ENCODE data around the gene SORCS2.

Gene SORCS2

DNA sequence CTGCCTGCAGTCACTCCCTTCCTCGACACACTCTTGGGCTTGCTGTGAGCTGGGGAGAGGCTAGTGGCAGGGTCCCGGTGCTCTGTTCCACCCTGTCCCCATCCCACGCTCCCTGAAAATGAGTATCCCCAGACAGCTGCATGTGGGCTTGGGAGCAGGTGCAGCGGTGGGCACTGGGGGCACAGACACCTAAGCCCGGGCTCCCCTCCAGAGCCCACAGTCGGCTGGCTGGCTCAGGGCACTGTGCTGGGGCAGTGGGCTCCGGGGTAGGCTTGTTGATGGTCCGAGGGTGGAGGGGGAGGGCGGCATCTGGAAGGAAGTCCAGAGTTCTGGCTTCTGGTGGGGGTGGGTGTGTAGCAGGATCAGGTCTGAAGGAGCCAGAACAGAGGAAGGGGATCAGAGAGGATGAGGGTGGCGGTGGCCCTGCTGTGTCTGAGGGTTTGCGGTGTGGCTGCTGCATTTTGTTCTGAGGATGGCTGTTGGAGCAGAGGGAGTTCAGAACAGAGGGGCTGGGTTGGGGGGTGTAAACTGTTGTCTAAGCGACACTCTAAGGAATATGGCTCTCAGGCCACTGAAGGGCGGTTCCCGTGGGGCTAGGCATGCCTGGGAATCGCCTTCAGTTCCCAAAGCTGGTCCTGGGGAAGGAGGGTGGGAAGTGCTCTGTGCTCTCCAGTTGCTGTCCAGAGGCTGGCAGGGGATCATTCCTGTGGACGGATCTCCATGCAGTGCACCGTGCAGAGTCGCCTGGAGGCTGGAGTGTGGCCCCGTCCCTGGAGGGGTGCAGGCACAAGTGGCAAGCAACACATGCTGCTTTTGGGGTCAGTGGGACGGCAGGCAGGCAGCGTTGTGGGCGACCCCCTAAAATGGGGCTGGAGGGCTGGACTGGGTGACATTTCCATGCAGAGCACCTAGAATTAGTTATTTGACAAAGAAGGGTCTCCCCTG is 114.0 kb downstream of the SORCS2 start:
- no peak overlapping the region for H3K4me3 ChIP-seq (ENCODE audit: low read length)
- no peak for DNase-seq (ENCODE audit: low read depth, low spot score)

DNA sequence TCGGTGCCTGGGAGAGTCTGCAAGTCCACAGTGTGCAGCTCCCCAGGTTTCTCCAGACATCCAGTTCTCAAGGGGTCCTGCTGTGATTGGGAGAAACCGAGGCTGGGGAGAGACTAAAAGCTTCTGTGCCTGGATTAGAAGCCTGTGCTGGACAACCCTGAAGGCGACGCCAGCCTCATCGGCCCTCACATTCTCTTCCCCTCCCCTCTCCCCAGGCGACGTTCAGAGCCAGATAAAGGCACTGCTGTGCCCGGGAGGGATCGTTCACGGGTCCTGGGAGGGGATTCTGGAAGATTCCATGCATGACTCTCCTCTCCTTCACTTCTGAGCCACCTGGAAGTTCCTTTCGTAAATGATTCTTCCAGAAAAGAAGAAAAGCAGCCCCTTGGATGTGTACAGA is 114.6 kb downstream of the SORCS2 start:
- DNase-seq (ENCODE audit: low read depth, low spot score), result no peak
- H3K4me3 ChIP-seq (ENCODE audit: low read length), result no peak overlapping the region

DNA sequence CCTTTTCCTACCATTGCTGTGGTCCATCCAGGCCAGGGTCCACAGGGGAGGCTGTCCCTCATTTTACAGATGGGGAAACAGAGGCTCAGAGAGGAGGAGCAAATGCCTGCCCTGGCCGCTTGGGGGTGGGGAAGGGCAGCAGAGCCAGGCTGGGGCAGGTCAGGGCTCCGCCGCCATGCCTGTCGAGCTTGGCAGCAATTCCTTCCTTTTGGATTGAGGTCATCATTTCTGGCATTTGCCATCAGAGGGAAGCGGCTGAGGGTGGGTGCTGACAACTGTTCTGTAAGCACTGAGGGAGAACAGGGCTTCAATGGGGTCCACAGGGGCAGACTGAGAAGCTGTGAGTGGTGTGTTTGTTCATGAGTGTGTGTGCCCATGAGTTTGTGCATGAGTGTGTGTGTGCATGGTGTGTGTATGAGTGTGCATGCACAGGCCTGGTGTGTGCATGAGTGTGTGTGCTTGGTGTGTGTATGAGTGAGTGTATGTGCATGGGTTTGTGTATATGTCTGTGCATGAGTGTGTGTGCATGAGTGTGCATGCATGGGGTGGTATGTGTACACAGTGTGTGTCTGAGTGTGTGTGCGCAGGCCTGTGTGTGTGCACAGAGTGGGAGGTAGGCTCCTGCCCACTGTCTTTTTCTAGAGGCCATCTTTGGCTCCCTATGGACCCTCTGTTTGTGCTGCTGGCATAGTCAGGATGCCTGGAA is 115.2 kb downstream of the SORCS2 start:
- no peak for DNase-seq (ENCODE audit: low read depth, low spot score)
- H3K4me3 ChIP-seq (ENCODE audit: low read length), result no peak overlapping the region

DNA sequence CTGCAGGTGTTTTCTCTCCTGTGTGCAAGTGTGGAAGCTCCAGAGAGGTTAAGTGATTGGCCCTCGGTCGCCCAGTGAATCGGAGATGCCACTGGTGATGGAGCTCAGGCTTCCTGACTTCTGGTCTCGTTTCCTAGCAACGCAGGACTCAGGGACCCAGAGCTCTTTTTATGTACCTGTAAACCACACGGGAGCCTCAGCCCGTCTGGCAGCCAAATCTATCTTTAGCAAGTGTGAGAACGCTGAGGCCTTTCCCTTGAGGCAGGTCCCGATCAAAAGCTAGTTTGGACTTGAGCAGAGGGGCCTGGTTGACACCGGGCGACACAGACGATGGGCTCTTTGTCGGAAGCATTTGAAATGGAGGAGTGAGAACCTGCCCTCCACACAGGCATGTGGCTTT is 116.8 kb downstream of the SORCS2 start:
- H3K4me3 ChIP-seq (ENCODE audit: low read length), result no peak overlapping the region
- DNase-seq (ENCODE audit: low read depth, low spot score), result no peak

DNA sequence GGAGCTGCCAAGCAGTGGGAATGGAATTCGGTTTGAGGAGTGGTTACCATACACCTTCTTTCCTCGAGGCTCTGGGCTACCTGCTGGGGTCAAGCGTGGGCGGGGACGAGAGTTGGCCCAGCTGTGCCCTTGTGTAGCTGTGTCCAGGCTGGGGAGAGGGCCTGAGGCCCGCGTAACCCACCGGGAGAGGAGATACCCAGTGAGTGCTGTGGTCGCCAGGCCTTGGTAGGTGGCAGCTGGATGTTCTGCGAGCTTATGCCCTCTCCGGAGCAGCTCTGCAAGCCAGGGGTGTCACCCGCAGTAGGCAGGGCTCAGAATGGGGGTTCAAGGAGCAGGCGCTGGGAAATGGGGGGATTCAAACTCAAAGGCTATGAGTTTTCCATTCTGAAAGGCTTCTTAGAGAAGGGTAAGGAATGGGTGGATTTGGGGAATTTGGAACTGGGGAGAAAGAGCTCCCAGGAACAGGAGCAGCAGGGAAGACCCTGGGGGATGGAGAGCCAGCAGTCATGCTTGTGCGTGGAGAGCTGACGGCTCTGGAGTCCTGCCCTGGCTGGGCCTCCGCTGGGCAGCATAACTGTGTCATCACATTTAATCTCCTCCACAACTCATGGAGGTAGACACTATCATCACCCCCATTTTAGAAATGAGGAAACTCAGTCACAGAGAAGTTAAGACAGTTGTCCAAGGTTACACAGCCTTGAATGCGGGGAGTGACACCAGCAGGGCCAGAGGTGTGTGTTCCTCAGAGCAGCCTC is 117.5 kb downstream of the SORCS2 start:
- H3K4me3 ChIP-seq (ENCODE audit: low read length), result no peak overlapping the region
- no peak for DNase-seq (ENCODE audit: low read depth, low spot score)

DNA sequence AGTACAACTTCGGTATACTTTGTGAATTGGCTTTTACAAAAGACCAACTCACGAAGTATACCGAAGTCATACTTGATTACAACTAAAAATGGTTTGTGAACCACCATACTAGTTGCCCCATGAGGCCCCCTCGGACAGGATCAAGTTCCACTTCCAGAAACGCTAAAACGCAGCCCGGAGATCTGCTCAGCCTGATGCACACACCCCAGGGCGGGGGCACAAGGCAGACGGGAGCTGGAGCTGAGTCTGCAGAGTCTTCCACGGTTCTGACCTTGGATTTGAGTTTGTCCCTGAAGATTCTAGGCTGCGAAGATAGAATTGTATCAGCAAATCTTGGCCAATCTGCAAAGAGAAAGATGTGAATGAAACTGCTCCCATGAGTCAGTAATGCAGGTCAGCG is 118.1 kb downstream of the SORCS2 start:
- DNase-seq (ENCODE audit: low read depth, low spot score), result no peak
- H3K4me3 ChIP-seq (ENCODE audit: low read length), result no peak overlapping the region

DNA sequence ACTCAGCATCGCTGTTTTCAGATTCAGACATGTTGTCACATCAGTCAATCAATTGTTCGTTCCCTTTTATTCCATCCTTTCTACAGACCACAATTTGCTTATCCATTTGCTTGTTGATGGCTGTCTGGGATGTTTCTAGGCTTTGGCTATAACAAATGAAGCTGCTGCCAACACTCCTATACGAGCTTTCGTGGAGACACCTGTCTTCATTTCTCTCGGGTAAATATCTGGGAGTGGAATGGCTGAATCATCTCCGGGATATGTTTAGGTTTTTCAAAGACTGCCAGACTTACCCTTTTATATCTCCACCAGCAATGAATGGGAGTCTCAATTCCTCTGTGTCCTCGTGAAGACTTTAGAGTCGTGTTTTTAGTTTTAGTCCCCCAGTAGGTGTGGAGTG is 118.9 kb downstream of the SORCS2 start:
- no peak for DNase-seq (ENCODE audit: low read depth, low spot score)
- no peak overlapping the region for H3K4me3 ChIP-seq (ENCODE audit: low read length)

DNA sequence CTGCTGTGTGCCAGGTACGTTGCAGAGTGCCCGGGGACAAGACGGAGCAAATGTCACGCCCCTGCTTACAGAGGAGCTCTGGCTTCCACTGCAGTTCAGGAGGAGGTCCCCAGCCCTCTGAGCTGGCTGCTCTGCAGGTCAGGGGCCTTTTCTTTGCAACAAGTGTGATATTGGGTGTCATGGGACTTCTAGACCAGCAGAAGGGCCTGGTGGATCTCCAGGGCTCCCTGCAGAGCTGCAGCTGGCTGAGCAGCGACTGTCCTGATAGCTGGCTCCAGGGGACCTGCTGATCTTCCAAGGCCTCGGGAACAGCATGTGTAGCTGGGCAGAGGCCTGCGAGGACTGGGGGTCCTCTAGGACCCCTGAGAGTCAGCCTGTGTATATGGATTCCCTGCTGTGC is 120.4 kb downstream of the SORCS2 start:
- no peak overlapping the region for H3K4me3 ChIP-seq (ENCODE audit: low read length)
- DNase-seq (ENCODE audit: low read depth, low spot score), result no peak

DNA sequence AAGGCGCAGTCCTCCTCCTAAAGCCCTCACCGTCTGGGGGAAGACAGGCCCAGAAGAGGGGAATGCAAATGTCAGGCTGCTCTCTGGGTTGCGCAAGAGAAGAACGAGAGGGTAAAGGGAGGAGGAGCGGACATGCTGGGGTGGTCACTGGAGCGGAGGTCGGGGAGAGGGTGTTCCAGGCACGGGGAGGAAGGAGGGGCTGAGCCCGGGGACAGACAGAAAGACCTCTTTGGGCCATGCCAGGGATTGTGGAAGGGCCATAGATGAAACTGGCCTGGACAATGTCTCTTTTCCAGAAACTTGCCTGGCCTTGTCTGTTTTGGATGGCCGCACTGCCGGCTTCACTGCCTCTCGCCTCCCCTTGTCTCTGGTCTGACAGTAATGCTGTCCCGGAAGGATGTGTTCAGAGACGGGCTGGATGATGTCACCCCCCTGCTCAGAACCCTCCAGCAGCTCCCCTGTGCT is 121.0 kb downstream of the SORCS2 start:
- H3K4me3 ChIP-seq (ENCODE audit: low read length), result no peak overlapping the region
- DNase-seq (ENCODE audit: low read depth, low spot score), result no peak

DNA sequence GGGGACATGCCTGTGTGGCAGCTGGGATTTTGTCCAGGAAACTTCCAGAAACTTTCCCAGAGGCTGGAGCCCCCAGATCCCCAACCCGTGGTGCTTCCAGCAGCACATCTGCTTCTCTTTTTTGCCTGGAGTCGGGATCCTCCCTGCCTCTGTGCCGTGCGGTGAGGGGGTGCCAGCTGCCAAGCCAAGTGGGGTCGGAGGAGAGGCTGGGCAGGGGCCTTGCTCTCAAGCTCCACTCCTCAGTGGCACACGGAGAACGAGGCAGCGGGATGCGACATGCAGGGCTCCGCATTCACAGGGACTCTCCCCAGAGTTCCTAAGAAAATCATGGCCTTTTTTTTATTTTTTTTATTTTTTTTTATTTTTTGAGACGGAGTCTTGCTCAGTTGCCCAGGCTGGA is 121.7 kb downstream of the SORCS2 start:
- no peak for DNase-seq (ENCODE audit: low read depth, low spot score)
- H3K4me3 ChIP-seq (ENCODE audit: low read length), result no peak overlapping the region

DNA sequence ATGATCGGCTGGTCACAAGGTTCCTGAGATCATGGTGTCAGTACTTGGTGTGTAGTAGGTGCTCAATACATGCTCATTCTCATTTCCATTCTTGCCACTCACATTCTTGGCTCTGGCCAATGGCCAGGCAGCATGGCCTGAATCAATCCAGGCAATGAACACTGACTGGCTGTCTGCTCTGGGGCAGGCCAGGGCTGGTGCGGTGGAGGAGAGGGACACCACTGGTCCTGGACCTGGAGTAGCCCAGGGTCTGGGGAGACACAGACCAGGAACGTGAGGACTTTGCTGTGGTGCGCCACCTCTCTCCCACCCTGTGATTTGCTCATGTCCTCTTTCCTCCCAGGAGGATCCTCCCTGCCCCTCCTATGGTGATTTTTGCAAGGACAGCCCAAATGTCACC is 122.9 kb downstream of the SORCS2 start:
- DNase-seq (ENCODE audit: low read depth, low spot score), result no peak
- H3K4me3 ChIP-seq (ENCODE audit: low read length), result no peak overlapping the region

DNA sequence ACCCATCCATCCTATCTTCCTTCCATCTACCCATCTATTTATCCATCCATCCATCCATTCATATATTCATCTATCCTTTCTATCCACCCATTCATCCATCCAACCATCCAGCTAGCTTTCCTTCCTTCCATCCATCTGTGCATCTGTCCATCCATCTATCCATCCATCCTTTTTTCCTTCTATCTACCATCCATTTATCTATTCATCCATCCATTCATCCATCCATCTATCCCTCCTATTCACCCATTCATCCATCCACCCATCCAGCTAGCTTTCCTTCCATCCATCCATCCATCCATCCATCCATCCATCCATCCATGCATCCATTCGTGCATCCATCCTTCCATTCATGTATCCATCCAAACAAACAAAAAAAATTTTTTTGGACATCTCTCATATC is 123.6 kb downstream of the SORCS2 start:
- H3K4me3 ChIP-seq (ENCODE audit: low read length), result no peak overlapping the region
- no peak for DNase-seq (ENCODE audit: low read depth, low spot score)

DNA sequence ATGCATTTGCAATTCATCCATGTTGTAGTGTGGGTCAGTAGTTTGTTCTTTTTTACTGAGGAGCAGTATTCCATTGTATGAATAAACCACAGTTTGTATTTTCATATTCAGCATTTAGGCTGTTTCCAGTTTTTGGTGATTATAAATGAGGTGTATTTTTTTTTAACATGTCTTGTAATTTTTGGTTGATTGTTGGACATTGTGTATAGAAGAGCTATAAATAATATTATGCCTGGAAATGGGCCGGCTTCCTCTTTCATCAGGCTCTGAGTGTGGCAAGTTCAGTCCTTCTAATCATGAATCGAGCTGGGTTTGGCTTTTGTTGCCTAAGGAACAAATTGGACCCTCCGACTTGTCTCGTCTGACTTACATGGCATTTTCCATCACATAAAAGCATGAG is 126.7 kb downstream of the SORCS2 start:
- no peak for DNase-seq (ENCODE audit: low read depth, low spot score)
- H3K4me3 ChIP-seq (ENCODE audit: low read length), result no peak overlapping the region

DNA sequence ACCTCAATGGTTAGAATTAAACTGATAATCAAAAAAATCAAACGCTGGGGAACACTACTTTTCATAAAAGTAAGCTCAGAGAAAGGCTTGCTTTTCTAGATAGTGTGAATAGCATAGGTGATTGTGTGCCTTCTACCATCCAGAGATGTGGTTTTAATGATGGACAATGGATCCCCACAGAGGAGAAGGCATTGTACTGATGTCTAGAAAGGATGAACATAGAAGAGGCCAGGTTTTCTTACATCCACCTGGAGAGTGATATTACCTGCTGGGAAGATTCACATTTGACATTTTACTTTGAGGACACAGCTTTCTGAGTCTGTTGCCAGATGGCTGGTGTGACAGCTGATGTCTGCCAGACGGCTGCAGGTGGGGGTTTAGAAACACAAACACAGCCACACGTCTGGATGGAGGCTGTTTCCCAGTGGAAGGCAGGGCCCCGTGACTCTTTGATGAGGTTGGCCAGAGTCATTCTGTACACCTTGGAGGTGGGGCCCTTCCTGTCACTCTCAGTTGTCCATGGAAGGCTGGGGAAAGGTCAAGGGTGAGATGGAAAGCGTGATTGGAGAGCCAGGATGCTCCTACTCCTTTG is 128.0 kb downstream of the SORCS2 start:
- no peak for DNase-seq (ENCODE audit: low read depth, low spot score)

DNA sequence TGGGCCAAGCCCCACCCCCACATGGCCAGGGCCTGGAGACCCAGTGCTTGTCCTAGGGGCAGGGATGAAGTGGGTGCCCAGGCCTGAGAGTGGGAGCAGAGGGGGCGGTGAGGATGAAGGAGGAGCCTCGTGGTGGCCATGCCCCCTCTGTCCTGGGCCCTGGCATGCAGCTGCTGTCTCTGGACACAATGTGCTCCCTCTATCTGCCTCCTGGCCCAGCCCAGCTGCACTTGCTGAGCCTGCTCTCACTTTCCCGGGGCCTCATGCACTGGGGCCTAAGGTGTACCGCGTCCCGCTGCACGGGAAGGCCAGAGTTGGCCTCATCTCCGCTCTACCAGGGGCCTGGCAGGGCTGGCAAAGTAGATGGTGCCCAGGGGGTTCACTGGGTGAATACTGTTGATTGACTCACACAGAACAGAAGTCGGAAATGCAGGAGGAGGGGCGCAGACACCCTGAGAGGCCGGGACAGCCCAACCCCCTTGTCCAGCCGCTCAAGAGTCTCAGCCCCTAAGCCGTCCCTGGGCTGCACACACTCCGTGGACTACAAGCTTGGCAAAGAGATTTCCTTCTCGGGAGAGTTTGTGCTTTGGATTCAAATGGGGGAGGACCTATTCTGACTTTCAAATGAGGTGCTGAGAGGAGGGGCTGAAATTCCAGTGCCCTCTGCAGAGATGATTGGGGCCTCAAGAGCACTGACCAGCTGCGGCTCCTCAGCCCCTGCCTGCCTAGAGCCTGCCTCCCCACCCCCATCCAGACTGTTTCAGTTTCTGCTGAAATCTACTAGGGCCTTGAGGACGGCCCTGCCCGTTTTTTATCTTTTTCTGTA is 130.0 kb downstream of the SORCS2 start:
- no peak overlapping the region for H3K4me3 ChIP-seq (ENCODE audit: low read length)
- DNase-seq (ENCODE audit: low read depth, low spot score), result no peak

More for the DNA sequence above, 128.0 kb downstream of the SORCS2 start:
- H3K4me3 ChIP-seq (ENCODE audit: low read length), result no peak overlapping the region

DNA sequence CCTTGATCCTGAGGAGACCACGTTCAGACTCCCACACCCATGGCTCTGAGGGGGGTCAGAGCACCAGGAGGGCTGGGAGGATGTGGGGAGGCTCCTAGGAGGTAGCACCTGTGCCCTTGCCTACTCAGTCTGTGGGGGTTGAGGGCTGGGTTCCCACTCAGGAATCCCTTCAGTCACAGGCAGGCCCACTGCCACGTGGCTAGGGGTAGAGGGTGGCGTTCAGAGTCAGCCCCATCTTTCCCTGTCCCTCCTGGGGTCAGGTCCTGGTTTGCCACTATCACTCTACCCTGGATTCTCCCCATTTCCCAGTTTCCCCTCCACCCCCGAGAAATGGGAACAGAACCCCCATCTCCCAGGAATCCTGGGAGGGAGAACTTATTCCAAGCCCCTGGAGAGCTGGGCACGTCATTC is 131.1 kb downstream of the SORCS2 start:
- no peak for DNase-seq (ENCODE audit: low read depth, low spot score)
- H3K4me3 ChIP-seq (ENCODE audit: low read length), result no peak overlapping the region

DNA sequence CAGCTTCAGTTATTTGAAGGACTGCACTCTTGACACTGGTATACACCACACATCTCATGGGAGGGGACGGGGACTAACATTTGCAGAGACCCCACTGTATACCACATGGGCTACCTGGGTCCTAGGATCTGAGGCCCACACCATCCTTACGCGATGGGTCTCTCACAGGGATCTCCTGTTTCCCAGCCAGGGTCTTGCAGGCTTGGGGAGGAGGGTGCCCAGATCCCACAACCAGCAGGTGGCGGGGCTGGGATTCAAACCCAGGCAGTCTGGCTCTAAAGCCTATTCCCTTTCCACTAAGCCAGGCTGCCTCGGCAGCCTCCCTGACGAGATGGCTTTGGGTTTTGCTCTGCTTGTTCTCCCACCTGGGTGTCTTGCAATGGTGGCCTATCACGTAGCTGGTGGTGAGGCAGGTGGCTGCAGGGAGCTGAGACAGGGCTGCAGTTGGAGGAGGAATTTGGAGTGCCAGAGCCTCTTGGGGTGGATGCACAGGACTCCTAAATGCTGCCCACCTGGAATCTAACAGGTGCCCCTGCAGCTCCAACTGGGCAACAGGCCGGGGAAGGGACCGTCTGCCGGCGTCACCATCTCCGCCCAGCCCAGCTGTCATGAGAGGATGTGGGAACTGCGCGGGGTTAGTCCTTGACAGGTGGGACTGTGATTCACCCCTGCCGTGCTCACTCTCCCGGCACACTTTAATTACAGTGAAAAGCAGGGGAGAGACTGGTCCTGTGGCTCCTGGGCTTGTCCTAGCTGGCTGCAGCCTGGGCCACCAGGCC is 131.7 kb downstream of the SORCS2 start:
- no peak overlapping the region for H3K4me3 ChIP-seq (ENCODE audit: low read length)
- peak; percentile 40 for DNase-seq (ENCODE audit: low read depth, low spot score)

DNA sequence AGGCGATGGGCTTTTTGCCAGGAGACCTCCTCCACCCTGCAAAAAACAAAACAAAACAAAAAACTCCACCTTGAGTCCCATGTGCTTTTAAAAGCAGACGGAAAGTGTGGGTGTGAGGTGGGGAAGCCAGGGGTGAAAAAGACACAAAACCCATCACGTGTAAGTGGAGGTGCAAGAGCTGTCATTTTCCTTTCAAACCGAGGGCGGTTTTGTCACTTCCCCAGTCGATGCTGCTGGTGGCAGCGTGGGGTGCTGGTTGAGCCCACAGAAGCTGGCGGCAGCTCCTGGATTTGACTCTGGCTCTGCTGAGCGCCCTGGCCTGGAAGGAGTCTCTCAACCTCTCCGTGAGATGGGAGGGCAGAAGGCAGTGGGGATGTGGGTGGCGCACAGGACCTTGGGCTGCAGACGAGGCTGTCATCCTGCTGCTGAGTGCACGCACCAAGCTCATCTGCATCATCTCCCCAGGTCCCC is 132.3 kb downstream of the SORCS2 start:
- H3K4me3 ChIP-seq (ENCODE audit: low read length), result no peak overlapping the region
- DNase-seq (ENCODE audit: low read depth, low spot score), result peak; percentile 8

Measured in Jurkat, Clone E6-1 (cell line).